Mammary microvascular endothelial cell (primary cell): ENCODE measurements around the gene TUBA1B. TPM values are rescaled to one million over a fixed set of nuclear protein-coding genes. Genes with fewer than 3 reads are reported as not detected.

Experiments
- total RNA-seq: library from RNA; depleted of rRNA; stranded (reverse); fragments of >200 nt; gene quantifications from 2 replicates; pipeline ENCODE4 v1.2.3, GENCODE V29; 2015

The TUBA1B gene
- total RNA-seq, result 3,914 and 4,040 TPM in 2 replicates

DNA sequence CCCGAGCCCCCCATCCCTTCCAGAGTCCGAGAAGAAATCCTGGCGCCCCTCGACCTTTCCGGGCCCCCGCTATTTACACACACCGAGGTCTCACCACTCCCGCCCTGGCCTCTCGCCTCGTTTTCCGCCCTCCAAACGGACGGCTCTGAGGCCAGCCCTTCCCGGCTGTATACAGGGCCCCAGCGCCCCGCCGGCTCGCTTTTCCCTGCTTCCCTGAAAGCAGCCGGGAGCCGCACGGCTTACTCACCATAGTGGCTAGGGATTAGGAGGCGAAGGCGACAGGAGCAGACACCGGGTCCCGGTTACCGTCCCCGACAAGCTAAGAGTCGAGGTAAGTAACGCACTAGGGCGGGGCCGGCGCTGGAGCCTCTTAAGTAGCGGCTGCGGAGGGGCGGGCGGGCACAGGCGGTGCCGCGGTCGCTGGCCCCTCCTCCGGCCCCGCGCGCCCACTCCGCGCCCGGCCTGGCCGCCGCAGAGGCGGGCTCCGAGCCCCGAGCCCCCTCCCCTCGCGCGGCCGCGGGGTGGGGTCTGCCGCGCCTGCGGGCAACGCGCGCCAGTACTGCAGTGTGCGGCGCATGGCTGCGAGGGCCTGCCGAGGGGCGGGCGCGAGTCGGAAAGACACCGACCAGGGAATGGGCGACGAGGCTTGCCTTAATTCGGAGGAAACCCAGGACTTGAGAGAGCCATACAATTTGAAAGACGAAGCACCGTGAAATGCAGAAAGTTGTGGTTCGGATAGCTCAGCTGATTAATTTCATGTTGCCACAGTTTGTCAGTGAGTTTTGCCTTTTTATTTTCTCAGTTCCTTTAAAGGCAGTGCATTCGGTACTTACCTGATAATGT, at the start of gene TUBA1B:
Gene TUBA1B (minus strand): TSS at position 345 of the 843 bp plus-strand sequence. CDS start 95 bp downstream, at position 250.

DNA sequence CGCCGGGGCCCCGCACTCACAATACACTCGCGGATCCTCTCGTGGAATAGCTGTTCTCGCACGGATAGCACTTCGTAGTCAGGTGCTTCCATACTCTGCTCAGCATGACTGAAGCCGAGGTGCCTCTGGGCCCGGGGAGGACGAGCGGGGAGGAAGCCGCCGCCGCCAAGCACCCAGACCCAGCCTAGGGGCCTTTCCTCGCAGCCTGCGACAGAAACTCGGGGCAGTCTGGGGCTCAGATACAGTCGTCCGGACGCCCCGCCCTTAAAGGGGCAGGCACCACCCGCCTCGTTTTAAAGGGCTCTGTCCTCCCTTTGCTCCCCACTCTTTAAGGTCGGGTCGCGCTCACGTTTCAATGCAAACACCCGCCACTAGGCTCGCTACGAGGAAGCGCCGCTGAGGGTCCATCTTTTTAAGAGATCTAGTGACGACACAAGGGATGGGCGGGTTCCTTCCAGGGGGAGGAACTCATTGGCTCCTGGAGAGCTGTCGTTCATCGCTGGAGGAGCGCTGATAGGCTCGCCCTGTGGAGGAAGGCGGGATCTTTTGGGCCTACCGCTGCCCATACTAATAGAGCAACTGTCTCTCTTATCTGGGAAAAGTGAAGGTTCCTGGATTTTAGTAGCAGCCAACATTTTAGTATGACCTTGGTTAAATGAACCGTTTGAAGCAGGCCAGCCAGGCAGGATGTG, 20.6 kb downstream of the TUBA1B start, which contains the start of gene LMBR1L:
Gene LMBR1L (minus strand): TSS at position 384 of the 692 bp plus-strand sequence. CDS start 292 bp downstream, at position 92.

DNA sequence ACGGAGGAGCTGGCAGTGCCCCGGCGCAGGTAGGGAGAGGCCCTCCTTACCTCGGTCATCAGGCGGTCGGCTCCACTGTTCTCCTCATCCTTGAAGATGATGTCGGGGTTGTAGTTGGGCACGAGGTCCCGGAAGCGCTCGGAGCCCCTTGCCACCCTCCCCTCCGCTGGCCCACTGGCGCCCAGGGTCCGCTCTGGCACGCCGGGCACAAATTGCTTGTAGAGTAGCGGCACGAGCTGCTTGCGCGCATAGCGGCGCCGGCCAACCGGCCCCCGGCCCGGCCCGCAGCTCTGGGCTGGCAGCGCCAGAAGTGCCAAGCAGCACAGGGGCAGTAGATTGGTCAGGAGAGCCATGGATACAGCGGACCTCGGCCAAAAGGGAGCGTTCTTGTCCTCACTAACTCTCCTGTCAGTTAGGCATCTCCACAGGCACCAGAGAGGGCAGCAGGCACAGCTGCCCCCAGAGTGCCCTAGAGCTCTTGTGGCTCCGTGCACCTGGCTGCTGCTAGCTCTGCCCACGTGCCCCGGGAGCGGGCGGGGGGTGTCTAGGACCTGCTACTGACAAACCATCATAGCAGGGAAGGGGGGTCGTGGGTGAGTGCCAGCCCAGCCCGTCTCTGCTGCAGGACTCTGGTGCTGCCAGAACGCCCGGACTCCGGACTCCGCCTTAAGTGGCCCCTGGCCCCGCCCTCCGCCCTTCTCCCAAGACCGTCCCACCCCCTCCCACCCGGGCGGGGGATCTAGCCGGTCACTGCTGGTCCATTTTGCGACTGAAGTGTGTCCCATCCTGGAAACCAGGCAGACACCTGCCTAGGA, 36.8 kb downstream of the TUBA1B start, which contains the start of gene DHH:
Gene DHH (minus strand): TSS at position 642 of the 815 bp plus-strand sequence. CDS start 289 bp downstream, at position 353.

Other genes starting within 250 kb of the TUBA1B start
- 25.8 and 28.5 TPM in 2 replicates for gene FKBP11, start 205.9 kb downstream of the TUBA1B start, total RNA-seq
- gene ARF3, start 173.9 kb downstream of the TUBA1B start, total RNA-seq, result 109 and 119 TPM in 2 replicates
- not detected in 2 replicates for gene WNT10B, start 159.7 kb downstream of the TUBA1B start, total RNA-seq
- gene WNT1, start 153.1 kb downstream of the TUBA1B start, total RNA-seq, result not detected in 2 replicates
- under 0.01 TPM in 1 of 2 replicates, not detected in the other for gene DDN, start 132.0 kb downstream of the TUBA1B start, total RNA-seq
- 39.6 and 41.2 TPM in 2 replicates for gene PRKAG1, start 112.6 kb downstream of the TUBA1B start, total RNA-seq
- gene KMT2D, start 70.6 kb downstream of the TUBA1B start, total RNA-seq, result 15.9 and 39.8 TPM in 2 replicates
- 5.4 and 6.9 TPM in 2 replicates for gene RHEBL1, start 61.4 kb downstream of the TUBA1B start, total RNA-seq
- 3.5 and 4.4 TPM in 2 replicates for gene DHH, start 36.6 kb downstream of the TUBA1B start, total RNA-seq
- 32.2 and 51.6 TPM in 2 replicates for gene LMBR1L, start 20.5 kb downstream of the TUBA1B start, total RNA-seq
- gene TUBA1A, start 57.7 kb upstream of the TUBA1B start, total RNA-seq, result 773 and 887 TPM in 2 replicates
- 1,170 and 1,280 TPM in 2 replicates for gene TUBA1C, start 133.7 kb upstream of the TUBA1B start, total RNA-seq
- gene PRPH, start 163.8 kb upstream of the TUBA1B start, total RNA-seq, result not detected in 2 replicates
- gene TROAP, start 191.9 kb upstream of the TUBA1B start, total RNA-seq, result 26.0 and 39.2 TPM in 2 replicates
- gene C1QL4, start 205.8 kb upstream of the TUBA1B start, total RNA-seq, result not detected in 2 replicates
- 0.20 and 0.98 TPM in 2 replicates for gene DNAJC22, start 215.5 kb upstream of the TUBA1B start, total RNA-seq
- gene SPATS2, start 236.1 kb upstream of the TUBA1B start, total RNA-seq, result 21.4 and 27.9 TPM in 2 replicates